B cell (primary cell): ENCODE data around the gene EML1. TPM values are rescaled to one million over a fixed set of nuclear protein-coding genes. Genes with fewer than 3 reads are reported as not detected.

Experiments used
- ATAC-seq: fragments of 200-7000 bp; cut with Tn5 transposase; one replicate; pipeline ENCODE4 v1.10.0; 2021; ENCODE audit warnings: low read depth, mild to moderate bottlenecking, moderate number of reproducible peaks, moderate library complexity
- CTCF ChIA-PET: fragments of 350-600 bp; sonication (Branson Sonifier 250); formaldehyde crosslinking; loops from one replicate; lab custom pipeline; 2021; ENCODE audit warnings: antibody characterized with exemption, inconsistent platforms; lab: Charles Lee
- POLR2A ChIA-PET: fragments of 350-600 bp; sonication (Branson Sonifier 250); formaldehyde crosslinking; loops from one replicate; lab custom pipeline; 2021; ENCODE audit warnings: antibody characterized with exemption; lab: Charles Lee
- DNase-seq: peaks from one replicate; pipeline ENCODE4 v3.0.0; 2013
- H2AFZ ChIP-seq: 2 replicates; pipeline ENCODE4 v1.6.1; 2012; ENCODE audit warnings: mild to moderate bottlenecking, low read depth, low read length; ENCODE audit not compliant: insufficient read depth, poor library complexity, severe bottlenecking
- H3K27ac ChIP-seq, 2 donors: 1 replicate in 1 of 2; 2 replicates in 1 of 2; pipeline ENCODE4 v1.5.1; 2012 to 2013; ENCODE audit warnings: low read length in 2 of 2, mild to moderate bottlenecking in 2 of 2, moderate library complexity in 1 of 2
- H3K27me3 ChIP-seq, 4 experiments: fragments of 200-600 bp in 1 of 4; sonication (generic) in 1 of 4; replicated peaks in 1 of 4; 1 replicate in 2 of 4; 2 replicates in 2 of 4; pipeline versions ENCODE4 v1.6.1 to v1.7.0; 2013 to 2016; ENCODE audit warnings: low read length in 3 of 4, mild to moderate bottlenecking in 2 of 4, mixed read lengths in 1 of 4, moderate library complexity in 1 of 4; ENCODE audit not compliant: insufficient read depth in 4 of 4, control insufficient read depth in 3 of 4; ENCODE audit errors: control extremely low read depth in 1 of 4
- H3K36me3 ChIP-seq, 2 experiments: replicated peaks in 1 of 2; 1 replicate in 1 of 2; 2 replicates in 1 of 2; pipeline versions ENCODE4 v1.6.1 to v1.7.1; 2013; ENCODE audit warnings: low read length in 1 of 2; ENCODE audit not compliant: insufficient read depth in 2 of 2, control insufficient read depth in 1 of 2; ENCODE audit errors: control extremely low read depth in 1 of 2, extremely low read depth in 1 of 2
- H3K4me1 ChIP-seq, 2 donors: fragments of 200-600 bp in 1 of 2; sonication (generic) in 1 of 2; 1 replicate in 1 of 2; 2 replicates in 1 of 2; pipeline versions ENCODE4 v1.5.1 to v1.6.1; 2013 to 2017; ENCODE audit warnings: low read length in 2 of 2; ENCODE audit not compliant: control insufficient read depth in 2 of 2, insufficient read depth in 2 of 2
- H3K4me2 ChIP-seq: replicated peaks from 2 replicates; pipeline ENCODE3; 2012; ENCODE audit warnings: mild to moderate bottlenecking, low read depth, low read length; ENCODE audit not compliant: poor library complexity, severe bottlenecking
- H3K4me3 ChIP-seq, 5 experiments: fragments of 200-600 bp in 1 of 5; sonication (generic) in 1 of 5; 1 replicate in 3 of 5; 2 replicates in 2 of 5; pipeline versions ENCODE4 v1.5.1 to v1.7.0; 2011 to 2016; ENCODE audit warnings: low read length in 4 of 5, mild to moderate bottlenecking in 4 of 5, low read depth in 2 of 5, control low read depth in 1 of 5, moderate library complexity in 1 of 5; ENCODE audit not compliant: insufficient read depth in 1 of 5; ENCODE audit errors: control extremely low read depth in 1 of 5, extremely low read depth in 1 of 5
- H3K79me2 ChIP-seq: fragments of 200-600 bp; sonication (generic); one replicate; pipeline ENCODE4 v1.6.0; 2016; ENCODE audit warnings: low read length; ENCODE audit not compliant: control insufficient read depth, insufficient read depth
- H3K9ac ChIP-seq: fragments of 200-600 bp; sonication (generic); 2 replicates; pipeline ENCODE4 v1.6.1; 2017; ENCODE audit warnings: mild to moderate bottlenecking, low read length, moderate library complexity
- H3K9me3 ChIP-seq, 3 donors: one replicate each; pipeline versions ENCODE4 v1.6.1 to v1.7.1; 2013; ENCODE audit warnings: low read length in 2 of 3; ENCODE audit not compliant: control insufficient read depth in 2 of 3, insufficient read depth in 1 of 3; ENCODE audit errors: control extremely low read depth in 1 of 3
- H4K20me1 ChIP-seq: 2 replicates; pipeline ENCODE4 v1.6.0; 2012; ENCODE audit warnings: mild to moderate bottlenecking, low read length; ENCODE audit not compliant: insufficient read depth, control insufficient read depth, poor library complexity, severe bottlenecking
- H3K27ac Mint-ChIP-seq: one replicate; pipeline ENCODE4 v1.8.0; 2021; ENCODE audit warnings: mixed read lengths
- H3K27me3 Mint-ChIP-seq: one replicate; pipeline ENCODE4 v1.8.0; 2021; ENCODE audit warnings: mixed read lengths
- H3K4me1 Mint-ChIP-seq: one replicate; pipeline ENCODE4 v1.8.0; 2021; ENCODE audit warnings: mixed read lengths
- H3K4me3 Mint-ChIP-seq: one replicate; pipeline ENCODE4 v1.8.0; 2021; ENCODE audit warnings: mixed read lengths
- H3K9me3 Mint-ChIP-seq: one replicate; pipeline ENCODE4 v1.8.0; 2022; ENCODE audit warnings: mixed read lengths; ENCODE audit not compliant: insufficient read depth
- CTCF ChIP-seq: fragments of 200-600 bp; IDR thresholded peaks from one replicate; pipeline ENCODE4 v1.8.0; 2022; ENCODE audit warnings: antibody characterized with exemption, mild to moderate bottlenecking
- EZH2 ChIP-seq: IDR thresholded peaks from 2 replicates; pipeline ENCODE4 v1.6.1; 2012; ENCODE audit warnings: borderline replicate concordance, low read depth, mild to moderate bottlenecking, moderate library complexity, low read length; ENCODE audit not compliant: insufficient read depth, poor library complexity, severe bottlenecking
- WGBS: methylation state at CpG from one replicate; pipeline ENCODE4 v1.1.5; 2013; ENCODE audit warnings: missing lambda C conversion rate; ENCODE audit not compliant: insufficient coverage; 5-methylcytosine and 5-hydroxymethylcytosine counted together
- intact Hi-C: fragments of 100-400 bp; cut with micrococcal nuclease; formaldehyde crosslinking; loops from one replicate; pipeline ENCODE4 v1.10.0; 2022
- polyA plus RNA-seq: library from polyadenylated mRNA; depleted of rRNA; stranded (reverse); fragments of >200 nt; gene quantifications from 2 replicates; pipeline ENCODE4 v1.2.3, GENCODE V29; 2012
- total RNA-seq, 2 donors: library from RNA; stranded (reverse); fragments of 120-200 nt in 1 of 2; gene quantifications; 1 replicate in 1 of 2; 2 replicates in 1 of 2; pipeline versions ENCODE4 v1.2.3 to v1.2.4, GENCODE V29; 2013 to 2022

EML1 gene
- total and polyA plus RNA-seq, 2 donors (not counting 1 experiment from before 2014, with no cell fraction given): not detected

GRCh38 chr14:99966912-99967311 lies 173.7 kb downstream of the EML1 start:
- Mint-ChIP-seq H3K4me1 (peaks cover 3% of the 10 kb centered on the region), H3K27me3 (peaks cover 51% of the 10 kb centered on the region), H3K27ac (no peak overlapping the region), H3K9me3 (no peaks in the 10 kb centered on the region), H3K4me3 (no peak overlapping the region)
- no peak for DNase-seq
- Histone ChIP-seq H4K20me1 (no peaks in the 10 kb centered on the region), H3K4me1 (peaks cover 4% of the 10 kb centered on the region in 2 donors), H3K9ac (no peak overlapping the region), H3K79me2 (no peaks in the 10 kb centered on the region), H3K4me2 (no peak overlapping the region), H3K9me3 (peaks cover 0 to 8% (median 0%) of the 10 kb centered on the region in 3 donors), H2AFZ (no peak overlapping the region), H3K4me3 (no peak overlapping the region), H3K27ac (no peak overlapping the region), H3K27me3 (peaks cover 0 to 36% (median 4%) of the 10 kb centered on the region in 4 experiments), H3K36me3 (no peaks in the 10 kb centered on the region)
- TF ChIP-seq EZH2: no peak
- no peak for TF ChIP-seq CTCF
- WGBS: 78% methylated on average over 6 of the region's 12 CpGs
- ATAC-seq: no peak
- intact Hi-C loops: no loop called here
- ChIA-PET CTCF (no interaction called here), POLR2A (no interaction called here)

- ChIA-PET POLR2A (no interaction called here), CTCF (interaction anchor here (1.5 kb wide), 1 partner anchor 15 kb away, joined by 4 read pairs; no protein-coding TSS in a partner anchor)
- no peak overlapping the region for H3K4me3 ChIP-seq
- no peaks in the 10 kb centered on the region for H4K20me1 ChIP-seq
- H3K27me3 Mint-ChIP-seq: peaks cover 62% of the 10 kb centered on the region
- H3K4me3 Mint-ChIP-seq: no peak overlapping the region
- H3K4me1 Mint-ChIP-seq: peaks cover 9% of the 10 kb centered on the region
- no peak overlapping the region for H3K27ac Mint-ChIP-seq
- no peaks in the 10 kb centered on the region for H3K79me2 ChIP-seq
- no peak overlapping the region for H2AFZ ChIP-seq
- H3K9me3 ChIP-seq: peaks cover 0 to 8% (median 0%) of the 10 kb centered on the region in 3 donors
- no peak overlapping the region for H3K4me2 ChIP-seq
- ATAC-seq (no peak), DNase-seq (no peak)
- intact Hi-C loops: no loop called here
- no peak overlapping the region for H3K27ac ChIP-seq
- peaks cover 0 to 46% (median 10%) of the 10 kb centered on the region in 4 experiments for H3K27me3 ChIP-seq
- no peak overlapping the region for H3K9ac ChIP-seq
- WGBS: 94% methylated on average over 11 of the region's 11 CpGs
- H3K36me3 ChIP-seq: no peaks in the 10 kb centered on the region
- TF ChIP-seq CTCF: no peak
- no peak for TF ChIP-seq EZH2
- peaks cover 12 to 14% of the 10 kb centered on the region in 2 donors for H3K4me1 ChIP-seq
- no peaks in the 10 kb centered on the region for H3K9me3 Mint-ChIP-seq
Observed at GRCh38 chr14:99968191-99968920, 175.1 kb downstream of the EML1 start.
